IgD-negative memory B cell (primary cell): Measurements from ENCODE around the gene SYT1. TPM values are rescaled to one million over a fixed set of nuclear protein-coding genes. Genes with fewer than 3 reads are reported as not detected.

Experiments used
- H3K27ac Mint-ChIP-seq, 3 donors: one replicate each; pipeline ENCODE4 v1.8.0; 2020 to 2022; ENCODE audit warnings: mild to moderate bottlenecking in 3 of 3, mixed read lengths in 3 of 3, moderate library complexity in 1 of 3
- H3K27me3 Mint-ChIP-seq: one replicate; pipeline ENCODE4 v1.8.0; 2021; ENCODE audit warnings: mixed read lengths
- H3K36me3 Mint-ChIP-seq: one replicate; pipeline ENCODE4 v1.8.0; 2020; ENCODE audit warnings: mild to moderate bottlenecking, mixed read lengths
- H3K4me1 Mint-ChIP-seq, 3 donors: one replicate each; pipeline ENCODE4 v1.8.0; 2020 to 2022; ENCODE audit warnings: mixed read lengths in 3 of 3, mild to moderate bottlenecking in 1 of 3
- H3K4me3 Mint-ChIP-seq, 4 donors: one replicate each; pipeline ENCODE4 v1.8.0; 2020 to 2022; ENCODE audit warnings: mild to moderate bottlenecking in 4 of 4, mixed read lengths in 4 of 4, moderate library complexity in 3 of 4
- H3K9me3 Mint-ChIP-seq, 3 donors: one replicate each; pipeline ENCODE4 v1.8.0; 2020 to 2021; ENCODE audit warnings: mixed read lengths in 3 of 3, mild to moderate bottlenecking in 1 of 3
- polyA plus RNA-seq: library from polyadenylated mRNA; unstranded; fragments of 300-500 nt; fragmentation: Illumina TruSeq; gene quantifications from one replicate; pipeline ENCODE4 v1.2.3, GENCODE V29; 2021

The SYT1 gene
- polyA plus RNA-seq, 1 donor from 2014 or later = 1.6 TPM

GRCh38 chr12:78929075-78929418, 64.5 kb downstream of the SYT1 start:
- H3K36me3 Mint-ChIP-seq = peaks cover 4% of the 10 kb centered on the region
- H3K27me3 Mint-ChIP-seq = no peaks in the 10 kb centered on the region
- H3K4me3 Mint-ChIP-seq = no peak overlapping the region
- H3K9me3 Mint-ChIP-seq = peaks cover 0 to 2% (median 0%) of the 10 kb centered on the region in 3 donors
- H3K4me1 Mint-ChIP-seq = peaks cover 0 to 8% (median 7%) of the 10 kb centered on the region in 3 donors
- no peak overlapping the region for H3K27ac Mint-ChIP-seq

- H3K36me3 Mint-ChIP-seq = peaks cover 4% of the 10 kb centered on the region
- no peaks in the 10 kb centered on the region for H3K27me3 Mint-ChIP-seq
- peaks cover 0 to 2% (median 0%) of the 10 kb centered on the region in 3 donors for H3K9me3 Mint-ChIP-seq
- peak overlapping the region in 1 of 3 donors; percentile 81 for H3K27ac Mint-ChIP-seq
- peaks cover 0 to 8% (median 7%) of the 10 kb centered on the region in 3 donors for H3K4me1 Mint-ChIP-seq
- no peak overlapping the region for H3K4me3 Mint-ChIP-seq
Observed at GRCh38 chr12:78931466-78931990, 67.0 kb downstream of the SYT1 start.

- peaks cover 0 to 2% (median 0%) of the 10 kb centered on the region in 3 donors for H3K9me3 Mint-ChIP-seq
- no peak overlapping the region for H3K27ac Mint-ChIP-seq
- H3K36me3 Mint-ChIP-seq = peaks cover 4% of the 10 kb centered on the region
- no peaks in the 10 kb centered on the region for H3K27me3 Mint-ChIP-seq
- H3K4me3 Mint-ChIP-seq = no peak overlapping the region
- peaks cover 0 to 5% (median 4%) of the 10 kb centered on the region in 3 donors for H3K4me1 Mint-ChIP-seq
Observed at GRCh38 chr12:78933014-78933413, 68.4 kb downstream of the SYT1 start.

GRCh38 chr12:78938341-78939084, 73.9 kb downstream of the SYT1 start:
- Mint-ChIP-seq H3K36me3 (no peaks in the 10 kb centered on the region), H3K9me3 (peaks cover 0 to 4% (median 2%) of the 10 kb centered on the region in 3 donors), H3K27ac (no peak overlapping the region), H3K4me1 (no peaks in the 10 kb centered on the region), H3K27me3 (no peaks in the 10 kb centered on the region), H3K4me3 (no peak overlapping the region)

GRCh38 chr12:78949532-78949931, 85.0 kb downstream of the SYT1 start:
- Mint-ChIP-seq H3K27ac (no peak overlapping the region), H3K9me3 (peaks cover 0 to 2% (median 0%) of the 10 kb centered on the region in 3 donors), H3K4me3 (no peak overlapping the region), H3K27me3 (no peaks in the 10 kb centered on the region), H3K36me3 (no peaks in the 10 kb centered on the region), H3K4me1 (no peaks in the 10 kb centered on the region)

GRCh38 chr12:78951803-78952551, 87.4 kb downstream of the SYT1 start:
- Mint-ChIP-seq H3K9me3 (peaks cover 0 to 2% (median 0%) of the 10 kb centered on the region in 3 donors), H3K27ac (peak overlapping the region in 1 of 3 donors; percentile 14), H3K4me1 (no peaks in the 10 kb centered on the region), H3K27me3 (no peaks in the 10 kb centered on the region), H3K36me3 (no peaks in the 10 kb centered on the region), H3K4me3 (no peak overlapping the region)

- no peaks in the 10 kb centered on the region for H3K27me3 Mint-ChIP-seq
- no peak overlapping the region for H3K4me3 Mint-ChIP-seq
- H3K4me1 Mint-ChIP-seq = no peaks in the 10 kb centered on the region
- peaks cover 0 to 2% (median 0%) of the 10 kb centered on the region in 3 donors for H3K9me3 Mint-ChIP-seq
- H3K27ac Mint-ChIP-seq = no peak overlapping the region
- H3K36me3 Mint-ChIP-seq = no peaks in the 10 kb centered on the region
Observed at GRCh38 chr12:78952552-78952929, 88.0 kb downstream of the SYT1 start.

GRCh38 chr12:78958941-78959340, 94.4 kb downstream of the SYT1 start:
- H3K27ac Mint-ChIP-seq = no peak overlapping the region
- no peaks in the 10 kb centered on the region for H3K36me3 Mint-ChIP-seq
- no peak overlapping the region for H3K4me3 Mint-ChIP-seq
- H3K4me1 Mint-ChIP-seq = no peaks in the 10 kb centered on the region
- H3K27me3 Mint-ChIP-seq = no peaks in the 10 kb centered on the region
- peaks cover 0 to 1% (median 0%) of the 10 kb centered on the region in 3 donors for H3K9me3 Mint-ChIP-seq

GRCh38 chr12:78959556-78959955, 95.0 kb downstream of the SYT1 start:
- no peak overlapping the region for H3K27ac Mint-ChIP-seq
- H3K4me3 Mint-ChIP-seq = no peak overlapping the region
- H3K4me1 Mint-ChIP-seq = no peaks in the 10 kb centered on the region
- peaks cover 0 to 1% (median 0%) of the 10 kb centered on the region in 3 donors for H3K9me3 Mint-ChIP-seq
- no peaks in the 10 kb centered on the region for H3K36me3 Mint-ChIP-seq
- no peaks in the 10 kb centered on the region for H3K27me3 Mint-ChIP-seq

GRCh38 chr12:78961171-78961570, 96.6 kb downstream of the SYT1 start:
- H3K36me3 Mint-ChIP-seq = no peaks in the 10 kb centered on the region
- peaks cover 0 to 1% (median 0%) of the 10 kb centered on the region in 3 donors for H3K9me3 Mint-ChIP-seq
- no peaks in the 10 kb centered on the region for H3K4me1 Mint-ChIP-seq
- H3K27ac Mint-ChIP-seq = no peak overlapping the region
- H3K4me3 Mint-ChIP-seq = no peak overlapping the region
- no peaks in the 10 kb centered on the region for H3K27me3 Mint-ChIP-seq

- no peak overlapping the region for H3K4me3 Mint-ChIP-seq
- H3K27me3 Mint-ChIP-seq = no peaks in the 10 kb centered on the region
- no peaks in the 10 kb centered on the region for H3K36me3 Mint-ChIP-seq
- H3K9me3 Mint-ChIP-seq = peaks cover 0 to 1% (median 0%) of the 10 kb centered on the region in 3 donors
- H3K27ac Mint-ChIP-seq = no peak overlapping the region
- H3K4me1 Mint-ChIP-seq = no peaks in the 10 kb centered on the region
Observed at GRCh38 chr12:78963439-78964227, 99.1 kb downstream of the SYT1 start.

- peaks cover 0 to 1% (median 0%) of the 10 kb centered on the region in 3 donors for H3K9me3 Mint-ChIP-seq
- no peak overlapping the region for H3K27ac Mint-ChIP-seq
- H3K27me3 Mint-ChIP-seq = no peaks in the 10 kb centered on the region
- no peaks in the 10 kb centered on the region for H3K36me3 Mint-ChIP-seq
- H3K4me3 Mint-ChIP-seq = no peak overlapping the region
- H3K4me1 Mint-ChIP-seq = no peaks in the 10 kb centered on the region
Observed at GRCh38 chr12:78964521-78964920, 99.9 kb downstream of the SYT1 start.

- Mint-ChIP-seq H3K36me3 (no peaks in the 10 kb centered on the region), H3K27me3 (no peaks in the 10 kb centered on the region), H3K9me3 (peaks cover 0 to 1% (median 0%) of the 10 kb centered on the region in 3 donors), H3K4me3 (no peak overlapping the region), H3K27ac (no peak overlapping the region), H3K4me1 (no peaks in the 10 kb centered on the region)
Observed at GRCh38 chr12:78966062-78966461, 101.5 kb downstream of the SYT1 start.

- Mint-ChIP-seq H3K4me1 (no peaks in the 10 kb centered on the region), H3K36me3 (no peaks in the 10 kb centered on the region), H3K27me3 (no peaks in the 10 kb centered on the region), H3K27ac (no peak overlapping the region), H3K9me3 (peaks cover 0 to under 1% (median 0%) of the 10 kb centered on the region in 3 donors), H3K4me3 (no peak overlapping the region)
Observed at GRCh38 chr12:78966926-78967325, 102.4 kb downstream of the SYT1 start.

GRCh38 chr12:78968226-78968625, 103.7 kb downstream of the SYT1 start:
- Mint-ChIP-seq H3K4me3 (no peak overlapping the region), H3K27me3 (no peaks in the 10 kb centered on the region), H3K27ac (no peak overlapping the region), H3K4me1 (no peaks in the 10 kb centered on the region), H3K9me3 (no peaks in the 10 kb centered on the region), H3K36me3 (no peaks in the 10 kb centered on the region)
